ENCODE data around the gene SLC24A3.

SLC24A3 gene

GRCh38 chr20:19354950-19355349 lies 142.5 kb downstream of the SLC24A3 start:
- no peak for TF ChIP-seq CTCF (IDR thresholded peaks at IDR 0.05; ENCODE audit: insufficient read depth, low read length, poor library complexity, severe bottlenecking)
- no peak for DNase-seq (ENCODE audit: extremely low read depth, insufficient read length)
- Histone ChIP-seq H3K4me3 (replicated peaks; ENCODE audit: low read depth, low read length) (no peak overlapping the region), H3K36me3 (ENCODE audit: control insufficient read depth, insufficient read depth, low read length) (no peaks in the 10 kb centered on the region), H3K27me3 (replicated peaks; ENCODE audit: control insufficient read depth, insufficient read depth, low read length) (no peaks in the 10 kb centered on the region)

GRCh38 chr20:19361790-19362189 lies 149.3 kb downstream of the SLC24A3 start:
- H3K27me3 ChIP-seq (replicated peaks; ENCODE audit: control insufficient read depth, insufficient read depth, low read length), result no peaks in the 10 kb centered on the region
- DNase-seq (ENCODE audit: extremely low read depth, insufficient read length), result no peak
- H3K36me3 ChIP-seq (ENCODE audit: control insufficient read depth, insufficient read depth, low read length), result no peaks in the 10 kb centered on the region
- no peak overlapping the region for H3K4me3 ChIP-seq (replicated peaks; ENCODE audit: low read depth, low read length)
- TF ChIP-seq CTCF (IDR thresholded peaks at IDR 0.05; ENCODE audit: insufficient read depth, low read length, poor library complexity, severe bottlenecking), result no peak

- no peak for TF ChIP-seq CTCF (IDR thresholded peaks at IDR 0.05; ENCODE audit: insufficient read depth, low read length, poor library complexity, severe bottlenecking)
- DNase-seq (ENCODE audit: extremely low read depth, insufficient read length), result no peak
- Histone ChIP-seq H3K4me3 (replicated peaks; ENCODE audit: low read depth, low read length) (no peak overlapping the region), H3K27me3 (replicated peaks; ENCODE audit: control insufficient read depth, insufficient read depth, low read length) (no peaks in the 10 kb centered on the region), H3K36me3 (ENCODE audit: control insufficient read depth, insufficient read depth, low read length) (no peaks in the 10 kb centered on the region)
Measured at GRCh38 chr20:19363476-19363875, 151.0 kb downstream of the SLC24A3 start.

GRCh38 chr20:19367591-19367990 lies 155.1 kb downstream of the SLC24A3 start:
- Histone ChIP-seq H3K27me3 (replicated peaks; ENCODE audit: control insufficient read depth, insufficient read depth, low read length) (no peaks in the 10 kb centered on the region), H3K36me3 (ENCODE audit: control insufficient read depth, insufficient read depth, low read length) (no peaks in the 10 kb centered on the region), H3K4me3 (replicated peaks; ENCODE audit: low read depth, low read length) (no peak overlapping the region)
- TF ChIP-seq CTCF (IDR thresholded peaks at IDR 0.05; ENCODE audit: insufficient read depth, low read length, poor library complexity, severe bottlenecking), result no peak
- no peak for DNase-seq (ENCODE audit: extremely low read depth, insufficient read length)

- no peak for DNase-seq (ENCODE audit: extremely low read depth, insufficient read length)
- Histone ChIP-seq H3K36me3 (ENCODE audit: control insufficient read depth, insufficient read depth, low read length) (no peaks in the 10 kb centered on the region), H3K4me3 (replicated peaks; ENCODE audit: low read depth, low read length) (no peak overlapping the region), H3K27me3 (replicated peaks; ENCODE audit: control insufficient read depth, insufficient read depth, low read length) (no peaks in the 10 kb centered on the region)
- TF ChIP-seq CTCF (IDR thresholded peaks at IDR 0.05; ENCODE audit: insufficient read depth, low read length, poor library complexity, severe bottlenecking), result no peak
Measured at GRCh38 chr20:19368351-19368750, 155.9 kb downstream of the SLC24A3 start.
